CD4-positive, alpha-beta T cell treated with Interleukin-2 at 100 ng/mL for 4 hours (primary cell): ENCODE data around the gene KCNAB2.

Source experiments
- DNase-seq: peaks from one replicate; pipeline ENCODE4 v3.0.0-alpha.2; 2020; ENCODE audit warnings: low spot score

The KCNAB2 gene

DNA sequence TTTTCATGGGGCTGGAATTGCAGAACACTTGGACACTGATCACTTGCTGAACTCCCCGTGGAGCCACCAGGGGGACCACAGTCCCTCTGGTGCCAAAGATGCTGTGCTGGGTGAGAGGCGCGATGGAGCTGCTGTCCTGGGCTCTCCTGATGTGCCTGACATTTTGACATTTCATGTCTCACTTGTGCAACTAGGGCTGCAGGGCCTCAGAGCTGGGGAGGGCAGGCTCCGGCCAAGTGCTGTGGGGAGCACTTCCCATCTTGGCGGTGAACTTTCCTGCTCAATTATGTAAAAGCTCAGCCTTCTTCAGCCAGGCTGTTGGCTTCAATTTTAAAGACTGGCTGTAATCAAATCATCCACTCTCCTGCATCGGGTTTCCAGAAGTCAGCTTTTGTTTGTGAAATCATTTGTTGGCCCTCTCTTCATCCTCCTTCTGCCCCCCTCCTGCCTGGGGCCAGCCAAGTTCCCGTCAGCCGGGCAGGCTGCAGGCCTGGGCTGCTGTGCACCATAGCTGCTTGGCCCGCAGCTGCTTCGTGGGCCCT lies 36.8 kb downstream of the KCNAB2 start:
- no peak for DNase-seq

DNA sequence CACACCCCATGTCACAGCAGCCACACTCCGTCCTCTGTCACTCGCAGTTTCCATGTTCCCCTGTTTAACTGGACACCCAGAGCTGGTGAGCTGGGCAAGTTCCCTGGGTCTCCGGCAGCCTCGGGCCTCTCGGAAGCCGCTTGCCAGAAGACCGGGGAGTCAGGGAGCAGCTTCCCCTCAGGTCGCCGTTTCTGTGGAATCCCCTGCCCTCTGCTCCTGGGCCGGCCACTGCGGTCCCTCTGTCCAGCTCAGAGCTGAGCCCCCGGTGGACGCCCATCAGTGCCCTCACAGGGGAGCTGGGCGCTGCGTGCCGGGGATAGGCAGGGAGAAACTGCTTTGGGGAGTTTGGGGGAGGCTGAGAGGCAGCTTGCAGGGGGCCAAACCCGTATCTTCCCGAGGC lies 37.7 kb downstream of the KCNAB2 start:
- no peak for DNase-seq

DNA sequence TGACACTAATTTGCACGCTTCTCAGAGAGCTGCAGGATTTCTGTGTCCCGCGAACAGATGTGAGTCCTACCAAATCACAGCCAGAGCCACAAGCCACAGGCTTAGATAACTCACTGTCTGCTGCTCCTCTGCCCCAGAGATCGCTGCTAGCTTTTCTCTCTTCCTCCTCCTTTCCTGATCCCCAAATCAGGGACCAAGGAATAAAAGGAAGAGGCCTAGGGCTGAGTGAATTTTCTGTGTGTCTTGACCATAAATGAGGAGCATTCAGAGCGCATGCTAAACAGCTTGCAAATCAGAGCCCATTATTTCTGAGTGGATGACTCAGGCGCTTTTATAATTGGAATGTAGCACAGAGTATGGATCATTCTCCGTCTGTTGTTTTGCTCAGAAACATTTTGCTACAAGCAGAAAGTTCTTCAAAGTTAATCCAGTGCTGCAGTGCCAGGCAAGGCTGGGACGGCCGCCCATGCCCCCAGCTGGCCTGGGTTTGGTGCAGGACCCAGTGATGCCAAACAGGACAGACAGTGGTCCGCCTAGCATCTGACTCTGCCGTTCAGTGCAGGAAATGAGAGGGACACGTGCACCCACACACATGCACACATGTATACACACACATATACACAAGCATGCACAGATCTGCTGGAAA lies 38.2 kb downstream of the KCNAB2 start:
- DNase-seq = no peak

DNA sequence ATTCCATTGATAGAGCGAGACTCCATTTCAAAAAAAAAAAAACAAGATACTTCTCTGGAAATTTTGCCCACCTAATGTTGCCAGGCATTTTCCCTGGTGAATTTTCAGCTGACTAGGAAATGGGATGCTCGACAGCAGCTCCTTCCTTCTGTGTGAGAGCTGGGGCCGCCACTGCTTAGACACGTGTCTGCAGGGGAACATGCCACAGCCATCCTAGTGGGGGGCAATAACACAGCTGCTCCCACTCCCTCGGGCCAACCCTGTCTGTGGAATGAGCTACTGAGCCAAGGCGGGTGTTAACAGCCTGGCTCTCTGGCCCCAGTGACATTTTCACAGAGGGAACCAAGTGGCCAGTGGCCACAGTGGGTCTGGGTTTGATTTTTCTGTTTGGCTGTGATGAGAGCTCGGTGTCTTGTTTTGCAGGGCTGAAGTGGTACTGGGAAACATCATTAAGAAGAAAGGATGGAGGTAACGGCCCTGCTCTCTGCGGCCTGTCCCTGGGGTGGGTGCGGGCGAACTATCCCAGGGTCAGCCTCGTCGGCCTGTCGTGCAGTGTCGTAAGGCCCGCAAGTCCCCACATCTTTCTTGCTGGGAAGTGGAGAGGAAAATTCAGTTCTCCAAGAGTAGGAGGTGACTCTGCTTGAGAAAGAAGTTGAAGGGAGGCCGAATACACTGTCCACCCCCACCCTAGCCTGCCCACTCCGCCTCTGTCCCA lies 39.2 kb downstream of the KCNAB2 start:
- DNase-seq = no peak

DNA sequence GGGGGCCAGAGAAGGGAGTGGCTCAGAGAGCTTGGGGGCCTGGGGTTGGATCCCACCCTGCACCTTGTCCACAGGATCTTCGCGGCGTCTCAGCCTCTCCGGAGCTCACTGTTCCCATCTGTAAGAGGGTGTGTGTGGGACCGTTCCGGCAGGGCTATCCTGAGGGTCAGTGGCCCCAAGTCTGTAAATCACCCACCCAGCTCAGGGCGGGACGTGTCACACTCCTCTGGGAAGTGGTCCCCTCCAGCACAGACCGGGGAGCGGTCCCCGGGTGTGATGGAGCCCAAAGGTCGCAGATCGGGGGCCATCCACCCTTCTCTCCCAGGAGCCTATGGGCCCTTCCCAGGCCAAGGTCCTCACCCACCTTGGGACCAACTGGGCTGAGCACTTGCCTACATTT lies 40.0 kb downstream of the KCNAB2 start:
- DNase-seq = no peak

DNA sequence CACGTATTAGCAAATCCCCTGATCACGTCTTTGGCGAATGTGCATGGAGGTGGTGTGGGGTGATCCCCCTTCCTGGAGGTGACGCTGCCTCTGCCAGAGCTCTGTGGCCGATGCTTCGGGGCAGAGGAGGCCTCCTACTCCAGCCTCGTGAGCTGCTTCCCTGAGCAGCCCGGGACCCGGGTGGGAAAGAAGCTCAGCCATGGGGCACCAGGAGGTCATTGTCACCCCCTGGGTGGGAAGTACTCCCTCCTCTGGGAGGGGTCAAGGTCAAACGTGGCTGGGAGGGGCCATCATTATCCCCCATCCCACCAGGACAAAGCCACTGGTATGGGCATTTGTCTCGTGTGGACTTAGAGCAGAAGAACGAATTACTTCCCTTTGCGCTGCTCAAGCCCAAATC lies 40.7 kb downstream of the KCNAB2 start:
- DNase-seq = no peak

DNA sequence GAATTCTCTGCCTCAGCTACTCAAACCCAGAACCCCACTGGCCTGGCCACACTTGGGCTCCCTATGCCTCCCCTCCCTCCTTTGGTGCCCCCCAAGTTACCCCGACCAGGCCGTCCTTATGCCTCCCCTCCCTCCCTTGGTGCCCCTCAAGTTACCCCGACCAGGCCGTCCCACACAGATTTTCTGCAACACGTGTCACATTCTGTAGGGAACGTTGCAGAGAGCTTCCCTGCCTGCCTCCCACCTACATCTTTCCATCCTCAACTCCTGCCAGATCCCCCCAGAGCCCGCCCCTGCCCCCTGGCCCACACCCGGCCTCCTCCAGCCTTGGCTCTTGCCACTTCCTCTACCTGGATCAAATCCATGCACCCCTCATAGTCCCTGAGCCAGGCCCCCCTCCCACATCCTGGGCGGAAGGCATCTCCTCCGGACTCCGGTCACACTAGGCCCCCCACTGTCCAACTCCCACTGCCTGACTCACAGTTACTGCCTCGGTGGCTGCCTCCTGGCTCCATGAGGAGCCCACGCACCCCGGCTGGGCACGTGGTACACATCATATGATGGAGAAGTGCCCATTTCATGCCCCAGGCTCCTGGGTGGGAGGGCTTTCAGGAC lies 41.2 kb downstream of the KCNAB2 start:
- no peak for DNase-seq

DNA sequence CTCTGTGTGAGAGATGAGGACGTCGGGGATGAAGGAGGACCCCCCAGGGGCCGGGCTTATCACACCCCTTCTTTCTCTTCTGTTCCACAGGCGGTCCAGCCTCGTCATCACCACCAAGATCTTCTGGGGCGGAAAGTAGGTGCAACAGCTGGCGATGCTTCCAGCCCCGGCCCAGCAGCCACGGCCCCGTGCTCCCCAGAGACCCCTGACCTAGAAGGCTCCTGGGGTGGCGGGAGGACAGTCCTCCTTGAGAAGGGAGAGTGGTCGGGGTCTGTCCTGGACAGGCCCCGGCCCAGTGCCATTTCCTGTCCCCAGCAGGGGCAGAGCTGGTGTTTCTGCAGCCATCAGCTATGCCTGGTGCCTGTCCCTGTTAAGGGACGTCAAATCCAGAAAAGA lies 41.7 kb downstream of the KCNAB2 start:
- no peak for DNase-seq

DNA sequence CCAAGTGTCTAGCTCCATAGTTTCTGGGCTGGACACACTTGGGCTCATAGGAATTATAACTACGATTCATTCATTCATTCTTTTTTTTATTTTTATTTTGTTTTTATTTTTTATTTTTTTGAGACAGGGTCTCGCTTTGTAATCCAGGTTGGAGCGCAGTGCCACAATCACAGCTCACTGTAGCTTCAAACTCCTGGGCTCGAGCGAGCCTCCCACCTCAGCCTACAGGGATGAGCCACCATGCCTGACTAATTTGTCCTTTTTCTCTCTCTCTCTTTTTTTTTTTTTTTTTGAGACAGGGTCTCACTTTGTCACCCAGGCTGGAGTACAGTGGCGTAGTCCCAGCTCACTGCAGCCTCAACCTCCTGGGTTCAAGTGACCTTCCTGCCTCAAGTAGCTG lies 42.3 kb downstream of the KCNAB2 start:
- DNase-seq = no peak

DNA sequence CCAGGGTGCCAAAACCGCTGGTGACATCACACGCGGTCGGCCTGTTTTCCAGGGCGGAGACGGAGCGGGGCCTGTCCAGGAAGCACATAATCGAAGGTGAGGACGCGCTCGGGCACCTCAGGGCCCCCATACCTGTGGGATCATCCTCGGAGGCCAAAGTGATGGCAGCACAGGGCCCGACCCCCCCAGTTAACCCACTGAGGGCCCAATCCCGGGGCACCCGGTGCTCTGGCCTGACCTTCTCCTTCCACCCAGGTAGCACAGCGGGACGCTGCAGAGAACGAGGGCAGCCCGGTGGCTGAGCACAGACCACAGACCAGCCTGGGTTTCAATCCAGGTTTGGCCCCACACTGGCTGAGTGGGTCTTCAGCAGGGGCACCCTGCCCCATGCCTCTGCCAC lies 43.3 kb downstream of the KCNAB2 start:
- no peak for DNase-seq

DNA sequence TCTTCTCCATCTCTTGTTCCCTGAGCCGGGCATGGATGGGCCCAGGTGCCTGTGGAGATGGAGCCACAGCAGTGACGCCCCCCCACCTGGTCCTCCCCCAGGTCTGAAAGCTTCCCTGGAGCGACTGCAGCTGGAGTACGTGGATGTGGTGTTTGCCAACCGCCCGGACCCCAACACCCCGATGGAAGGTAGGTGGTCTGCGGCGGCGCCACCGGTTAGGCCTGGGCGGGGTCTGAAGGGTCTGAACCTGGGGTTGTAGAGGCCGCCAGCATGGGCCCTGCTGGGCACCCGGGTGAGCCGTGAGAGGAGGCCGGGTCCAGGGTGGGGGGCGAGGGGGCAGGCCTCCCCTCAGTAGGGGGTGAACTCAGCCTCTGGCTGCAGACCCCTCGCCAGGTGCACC lies 44.6 kb downstream of the KCNAB2 start:
- no peak for DNase-seq

DNA sequence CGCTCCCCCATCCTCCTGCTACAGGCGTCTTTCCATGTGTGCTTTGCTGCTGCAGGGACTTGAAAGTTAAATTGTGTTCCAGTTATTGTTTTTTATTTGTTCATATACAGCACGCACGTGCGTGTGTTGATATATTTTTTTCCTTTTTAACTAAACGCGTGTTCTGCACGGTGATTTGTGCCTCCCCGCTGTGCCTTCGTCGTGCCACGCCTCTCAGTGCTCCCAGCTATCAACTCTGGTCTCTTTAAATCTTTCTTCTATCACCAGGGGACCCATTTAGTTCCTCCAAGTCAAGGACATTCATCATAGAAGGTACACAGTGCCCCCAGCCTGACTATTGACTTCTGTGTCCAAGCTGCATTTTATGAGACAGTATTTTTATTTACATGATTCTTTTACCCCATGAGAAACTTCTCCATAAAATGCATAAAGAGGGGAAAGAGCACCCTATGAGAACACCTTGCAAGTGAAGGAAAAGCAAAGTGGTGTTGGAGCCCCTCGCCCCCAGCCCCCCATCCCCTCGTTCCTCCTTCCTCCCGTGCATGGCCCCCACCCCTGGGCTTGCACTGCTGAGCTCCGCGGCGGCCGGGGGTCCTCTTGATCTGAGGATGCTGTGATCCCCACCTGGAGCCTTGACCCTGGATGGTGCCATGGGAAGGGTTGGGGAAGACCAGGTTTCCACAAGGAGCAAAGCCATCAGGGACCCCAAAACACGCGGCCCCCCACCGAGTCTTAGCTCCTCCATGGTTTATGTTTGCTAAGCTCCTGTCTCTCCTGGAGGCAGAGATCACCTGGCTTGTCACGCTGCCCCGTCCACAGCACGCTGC lies 45.5 kb downstream of the KCNAB2 start:
- no peak for DNase-seq

DNA sequence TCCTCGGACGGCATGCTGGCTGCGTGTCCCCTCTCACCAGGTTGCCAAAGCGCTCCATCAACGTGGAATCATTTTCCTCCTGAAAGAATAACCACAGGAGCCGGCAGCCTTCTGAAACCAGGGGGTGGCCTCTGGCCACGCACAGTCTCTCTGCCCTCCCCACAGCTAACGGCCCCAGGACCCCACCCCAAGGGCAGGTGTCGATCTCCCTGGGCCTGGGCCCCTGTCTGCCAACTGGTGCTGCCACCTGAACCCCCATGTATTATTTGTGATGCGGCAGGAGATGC lies 46.1 kb downstream of the KCNAB2 start:
- DNase-seq = no peak

DNA sequence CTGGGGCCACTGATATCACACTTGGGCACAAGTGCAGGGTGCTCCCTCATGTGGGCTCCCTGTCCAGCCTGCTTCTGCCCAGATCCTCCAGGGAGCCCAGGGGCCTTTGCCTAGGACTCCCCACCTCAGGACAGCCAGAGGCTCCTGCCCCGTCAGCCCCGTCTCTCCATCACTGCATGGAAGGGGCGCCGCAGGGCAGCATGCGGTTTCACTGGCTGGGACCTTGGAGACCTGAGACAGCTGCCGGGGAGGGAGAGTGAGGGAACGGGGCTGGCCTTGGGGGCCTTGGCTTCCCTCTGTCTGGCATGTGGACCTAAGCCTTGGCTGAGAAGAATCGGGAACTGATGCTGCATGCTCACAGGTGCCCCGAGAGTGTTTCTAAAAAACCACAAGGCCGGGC lies 46.5 kb downstream of the KCNAB2 start:
- DNase-seq = no peak

DNA sequence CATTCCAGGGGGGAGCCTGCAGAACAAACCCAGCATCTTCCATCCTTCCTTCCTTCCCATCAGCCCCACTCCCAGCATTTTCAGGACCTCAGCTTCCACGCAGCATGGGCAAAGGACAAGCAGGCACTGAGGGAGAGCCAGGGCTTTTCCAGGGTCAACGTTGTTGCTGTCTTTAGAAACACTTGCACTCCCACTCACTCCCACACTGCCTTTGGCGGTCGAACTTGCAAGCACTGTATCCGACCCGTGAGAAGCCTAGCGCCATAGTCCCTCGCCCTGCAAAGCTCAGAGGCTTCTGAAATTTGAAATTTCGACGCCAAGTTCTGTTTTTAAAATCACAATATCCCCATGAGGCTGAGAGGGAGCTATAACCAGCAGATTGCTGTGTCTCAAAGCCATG lies 47.4 kb downstream of the KCNAB2 start:
- no peak for DNase-seq

DNA sequence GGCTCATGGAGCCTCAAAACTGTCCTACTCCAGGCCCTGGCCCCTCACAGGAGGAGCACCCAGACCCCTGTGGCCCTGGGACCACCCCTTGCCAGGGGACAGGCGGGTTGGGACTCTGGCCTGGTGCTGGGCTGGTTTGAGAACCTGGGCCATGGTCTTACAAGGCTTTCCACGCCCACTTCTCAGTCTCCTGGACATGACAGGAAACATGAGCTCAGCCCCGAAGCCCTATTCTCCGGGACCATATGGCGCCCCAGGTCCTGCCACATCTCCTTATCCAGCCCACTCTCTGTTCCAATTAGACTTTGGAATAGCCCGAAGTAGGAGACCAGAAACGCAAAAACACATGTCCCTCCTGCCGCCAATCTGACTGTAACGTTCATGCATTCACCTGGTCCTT lies 47.9 kb downstream of the KCNAB2 start:
- DNase-seq = no peak

DNA sequence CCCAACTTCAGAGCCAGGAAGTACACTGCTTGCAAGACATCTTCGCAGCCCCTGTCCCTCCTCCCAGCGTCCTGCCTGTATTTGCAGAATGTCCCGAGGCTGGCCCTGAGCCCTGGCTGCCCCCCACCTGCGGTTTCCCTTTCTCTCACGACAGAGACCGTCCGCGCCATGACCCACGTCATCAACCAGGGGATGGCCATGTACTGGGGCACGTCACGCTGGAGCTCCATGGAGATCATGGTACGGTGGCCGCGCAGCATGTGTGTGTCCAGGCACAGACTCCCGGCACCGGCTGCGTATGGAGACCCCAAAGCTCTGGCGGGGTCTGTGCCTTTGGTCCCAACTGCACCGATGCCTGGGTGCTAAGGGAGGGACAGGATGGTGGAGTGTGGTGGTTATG lies 48.6 kb downstream of the KCNAB2 start:
- no peak for DNase-seq

DNA sequence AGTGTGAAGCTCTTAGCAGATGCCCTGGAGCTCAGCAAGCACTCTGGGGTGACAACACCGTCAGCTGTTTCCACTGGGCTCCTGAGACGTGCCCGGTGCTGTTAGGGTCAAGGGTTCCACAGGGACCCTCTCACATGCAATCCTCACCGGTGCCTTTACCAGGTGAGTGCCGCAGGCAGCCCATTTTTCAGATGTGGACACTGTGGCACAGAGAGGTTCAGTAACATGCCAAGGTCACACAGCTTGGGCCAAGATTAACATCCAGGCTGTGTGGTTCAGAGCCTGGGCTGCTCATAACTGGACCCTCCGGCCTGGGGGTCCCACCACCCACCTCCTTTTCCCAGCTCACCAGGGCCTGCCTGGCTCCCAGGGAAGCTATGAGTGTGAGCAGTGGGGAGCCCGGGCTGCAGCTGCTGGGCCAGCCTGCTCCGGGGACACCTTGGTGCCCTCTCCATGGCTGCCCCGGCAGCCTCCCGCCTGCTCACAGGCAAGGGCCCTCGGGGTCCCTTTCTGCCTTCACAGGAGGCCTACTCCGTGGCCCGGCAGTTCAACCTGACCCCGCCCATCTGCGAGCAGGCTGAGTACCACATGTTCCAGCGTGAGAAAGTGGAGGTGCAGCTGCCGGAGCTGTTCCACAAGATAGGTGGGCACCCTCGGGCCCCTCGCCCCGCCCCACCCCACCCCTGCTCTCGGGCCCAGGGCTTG lies 49.3 kb downstream of the KCNAB2 start:
- no peak for DNase-seq

DNA sequence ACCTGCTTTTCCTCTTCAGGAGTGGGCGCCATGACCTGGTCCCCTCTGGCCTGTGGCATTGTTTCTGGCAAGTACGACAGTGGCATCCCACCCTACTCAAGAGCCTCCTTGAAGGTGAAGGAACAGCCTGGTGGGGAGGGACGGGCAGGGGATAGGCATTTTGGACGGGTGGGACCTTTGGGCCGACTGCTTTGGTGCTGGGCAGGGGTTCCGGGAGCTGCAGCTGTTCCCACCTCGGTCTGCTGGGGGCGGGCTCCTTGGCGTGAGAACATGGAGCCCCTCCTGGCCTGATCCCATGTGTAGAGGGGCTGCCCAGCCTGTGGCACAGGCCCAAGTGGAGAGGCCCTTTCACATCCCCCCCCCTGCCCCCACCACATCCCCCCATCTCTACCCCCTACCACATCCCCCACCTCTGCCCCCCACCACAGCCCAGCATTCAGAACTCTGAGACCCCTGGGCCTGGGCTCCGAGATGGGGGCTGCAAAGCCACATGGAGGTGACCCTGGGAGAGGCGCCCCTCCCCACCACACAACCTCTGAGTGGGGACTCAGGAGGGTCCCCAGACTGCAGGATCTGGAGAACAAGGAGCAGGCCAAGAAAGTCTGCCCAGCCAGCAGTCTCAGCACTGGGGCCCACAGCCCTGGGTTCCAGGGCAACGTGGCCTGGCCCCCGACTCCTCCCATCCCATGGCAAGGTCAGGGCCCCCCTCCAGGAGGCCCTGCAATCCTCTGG lies 50.0 kb downstream of the KCNAB2 start:
- DNase-seq = no peak

DNA sequence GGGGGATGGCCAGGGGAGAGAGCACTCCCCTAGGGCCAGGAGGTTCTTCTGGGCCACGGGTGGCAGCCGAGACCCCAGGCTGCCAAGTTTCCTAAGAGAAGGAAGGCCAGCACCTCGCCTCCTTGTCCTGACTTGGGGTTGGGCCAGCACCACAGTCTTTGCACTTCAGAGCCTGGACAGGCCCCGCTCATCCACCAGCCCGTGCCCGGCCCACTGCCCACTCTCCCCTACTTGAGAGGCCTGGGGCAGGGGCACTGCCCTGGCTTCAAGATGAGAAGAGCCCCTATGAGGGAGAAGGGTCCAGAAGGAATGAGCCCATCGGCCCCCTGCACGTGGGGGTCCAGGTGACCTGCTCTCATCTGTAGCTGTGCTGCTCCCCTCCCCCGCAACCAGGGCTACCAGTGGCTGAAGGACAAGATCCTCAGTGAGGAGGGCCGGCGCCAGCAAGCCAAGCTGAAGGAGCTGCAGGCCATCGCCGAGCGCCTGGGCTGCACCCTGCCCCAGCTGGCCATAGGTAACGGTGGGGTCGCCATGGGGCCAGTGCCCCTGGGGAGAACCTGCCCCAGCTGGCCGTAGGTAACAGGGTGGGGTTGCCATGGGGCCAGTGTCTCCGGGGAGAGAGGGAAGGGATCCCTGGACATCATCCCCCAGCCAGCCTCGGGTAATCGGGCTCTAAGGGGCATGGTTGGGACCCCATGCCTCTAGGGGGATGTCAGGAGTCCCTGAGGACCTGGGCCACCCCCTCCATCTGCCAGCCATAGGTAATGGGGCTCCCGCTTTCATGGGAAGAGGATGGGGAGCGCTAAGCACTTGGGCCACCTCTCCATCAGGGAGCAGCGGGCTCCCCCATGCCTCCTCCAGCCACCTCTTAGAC lies 50.8 kb downstream of the KCNAB2 start:
- DNase-seq = no peak
